HG02885 (cell line): Measurements from ENCODE around the gene GTF2A1L.
A peak's percentile ranks its signal among the peaks of the same experiment; 100 is the strongest.
"Not testable (repeated sequence)": the region's sequence is repeated elsewhere in the genome, so short reads cannot be mapped to it uniquely, and the experiment has no call there.

ENCODE experiments used
- ATAC-seq: cut with Tn5 transposase; IDR thresholded peaks from one replicate; pipeline ENCODE4 v1.9.1; 2021; ENCODE audit warnings: mild to moderate bottlenecking; ENCODE audit not compliant: unreplicated experiment, poor library complexity

GTF2A1L gene

DNA sequence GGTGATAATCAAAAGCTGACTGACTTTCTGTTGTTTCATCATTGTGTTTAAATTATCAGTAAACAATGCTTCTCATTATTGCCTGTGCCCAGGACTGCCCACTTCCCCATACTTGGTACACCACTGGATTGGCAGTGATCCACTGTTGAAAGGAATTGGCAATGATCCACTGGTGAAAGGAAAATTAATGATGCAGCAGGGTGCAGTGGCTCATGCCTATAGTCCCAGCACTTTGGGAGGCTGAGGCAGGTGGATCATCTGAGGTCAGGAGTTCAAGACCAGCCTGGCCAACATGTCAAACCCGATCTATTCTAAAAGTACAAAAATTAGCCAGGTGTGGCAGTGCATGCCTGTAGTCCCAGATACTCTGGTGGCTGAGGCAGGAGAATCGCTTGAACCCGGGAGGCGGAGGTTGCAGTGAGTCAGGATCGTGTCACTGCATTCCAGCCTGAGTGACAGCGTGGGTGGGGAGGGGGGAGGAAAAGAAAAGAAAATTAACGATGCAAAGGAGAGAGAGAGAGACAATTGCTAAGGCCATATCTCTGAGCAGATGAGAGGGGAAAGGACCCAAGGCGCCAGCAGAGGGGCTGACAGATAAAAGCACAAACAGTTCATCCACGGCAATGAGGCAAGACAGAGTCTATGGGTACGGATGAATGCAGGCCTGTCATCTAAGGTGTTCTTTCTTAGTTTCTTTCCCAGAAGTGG, 10.2 kb upstream of the GTF2A1L start:
- no peak for ATAC-seq

DNA sequence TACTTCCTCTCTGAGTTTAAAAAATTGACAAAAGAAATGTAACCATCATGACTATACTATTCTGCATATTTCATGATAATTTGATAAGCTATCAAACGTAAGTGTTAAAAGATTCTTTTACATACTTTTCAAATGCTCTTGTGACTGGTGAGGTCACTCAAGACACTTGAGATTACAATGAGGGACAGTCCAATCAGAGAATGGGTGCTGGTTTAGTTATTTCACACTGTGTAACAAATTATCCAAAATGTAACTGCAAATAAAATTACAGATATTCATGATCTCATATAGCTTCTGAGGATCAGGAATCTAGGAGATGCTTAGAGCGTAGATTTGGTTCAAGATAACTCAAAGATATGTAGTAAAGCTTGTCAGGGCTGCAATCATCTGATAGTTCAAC, 4.4 kb upstream of the GTF2A1L start:
- no peak for ATAC-seq

DNA sequence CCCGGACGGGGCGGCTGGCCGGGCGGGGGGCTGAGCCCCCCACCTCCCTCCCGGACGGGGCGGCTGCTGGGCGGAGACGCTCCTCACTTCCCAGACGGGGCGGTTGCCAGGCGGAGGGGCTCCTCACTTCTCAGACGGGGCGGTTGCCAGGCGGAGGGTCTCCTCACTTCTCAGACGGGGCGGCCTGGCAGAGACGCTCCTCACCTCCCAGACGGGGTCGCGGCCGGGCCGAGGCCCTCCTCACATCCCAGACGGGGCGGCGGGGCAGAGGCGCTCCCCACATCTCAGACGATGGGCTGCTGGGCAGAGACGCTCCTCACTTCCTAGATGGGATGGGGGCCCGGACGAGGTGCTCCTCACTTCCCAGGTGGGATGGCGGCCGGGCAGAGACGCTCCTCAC, 3.1 kb upstream of the GTF2A1L start:
- not testable (repeated sequence) for ATAC-seq

DNA sequence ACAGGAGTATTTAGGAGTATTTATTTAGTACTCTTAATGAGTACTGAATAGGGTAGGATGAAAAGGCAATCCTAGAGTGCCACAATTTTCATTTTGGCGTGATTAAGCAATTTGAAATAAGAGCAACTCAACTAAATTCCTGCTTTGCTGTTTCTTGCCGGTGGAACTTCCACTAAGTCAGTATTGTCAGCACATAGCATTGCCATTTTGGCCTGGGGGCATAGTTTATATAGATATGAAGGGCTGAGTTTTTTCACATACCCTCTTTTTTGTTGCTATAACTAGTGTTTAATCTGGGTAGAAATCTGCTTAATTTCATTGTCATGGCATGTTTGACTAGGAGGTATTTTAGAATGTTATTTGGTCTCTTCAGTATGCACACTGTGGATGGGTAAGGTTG, 1.9 kb downstream of the GTF2A1L start:
- no peak for ATAC-seq

DNA sequence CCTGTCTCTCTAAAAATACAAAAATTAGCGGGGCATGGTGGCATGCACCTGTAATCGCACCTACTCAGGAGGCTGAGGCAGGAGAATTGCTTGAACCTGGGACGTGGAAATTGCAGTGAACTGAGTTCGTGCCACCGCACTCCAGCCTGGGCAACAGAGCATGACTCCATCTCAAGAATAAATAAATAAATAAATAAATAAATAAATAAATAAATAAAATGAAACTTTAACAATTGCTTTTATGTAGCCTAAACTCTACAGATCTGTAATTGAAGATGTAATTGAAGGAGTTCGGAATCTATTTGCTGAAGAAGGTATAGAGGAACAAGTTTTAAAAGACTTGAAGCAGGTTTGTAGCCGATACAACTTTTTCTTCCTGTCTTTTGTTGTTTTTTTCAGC, 2.9 kb downstream of the GTF2A1L start:
- no peak for ATAC-seq

DNA sequence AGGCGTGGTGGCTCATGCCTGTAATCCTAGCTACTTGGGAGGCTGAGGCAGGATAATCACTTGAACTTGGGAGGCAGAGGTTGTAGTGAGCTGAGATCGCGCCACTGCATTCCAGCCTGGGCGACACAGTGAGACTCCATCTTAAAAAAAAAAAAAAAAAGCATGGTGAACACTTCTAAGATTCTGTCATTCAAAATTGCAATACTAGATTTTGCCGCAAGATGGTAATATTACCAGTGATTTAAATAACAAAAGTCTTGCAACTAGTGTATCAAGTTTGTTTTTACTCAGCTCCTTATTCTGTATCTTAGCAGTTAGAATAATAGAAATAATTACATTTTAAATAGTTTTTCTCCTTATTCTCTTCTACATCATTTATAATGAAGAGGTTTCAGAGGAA, 5.0 kb downstream of the GTF2A1L start:
- ATAC-seq, result not testable (repeated sequence)

DNA sequence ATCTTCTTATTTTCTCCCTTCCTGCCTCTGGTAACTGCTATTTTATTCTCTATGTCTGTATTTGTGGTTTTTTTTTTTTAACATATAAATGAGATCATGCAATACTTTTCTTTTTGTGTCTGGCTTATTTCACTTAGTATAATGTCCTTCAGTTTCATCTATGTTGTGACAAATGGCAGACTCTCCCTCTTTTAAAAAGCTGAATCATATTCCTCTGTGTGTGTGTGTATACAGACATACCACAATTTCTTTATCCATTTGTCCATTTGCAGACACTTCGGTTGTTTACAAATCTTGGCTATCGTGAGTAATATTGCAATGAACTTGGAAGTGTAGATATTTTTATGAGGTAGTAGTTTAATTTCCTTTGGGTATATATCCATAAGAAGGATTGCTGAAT, 7.0 kb downstream of the GTF2A1L start:
- ATAC-seq, result no peak

DNA sequence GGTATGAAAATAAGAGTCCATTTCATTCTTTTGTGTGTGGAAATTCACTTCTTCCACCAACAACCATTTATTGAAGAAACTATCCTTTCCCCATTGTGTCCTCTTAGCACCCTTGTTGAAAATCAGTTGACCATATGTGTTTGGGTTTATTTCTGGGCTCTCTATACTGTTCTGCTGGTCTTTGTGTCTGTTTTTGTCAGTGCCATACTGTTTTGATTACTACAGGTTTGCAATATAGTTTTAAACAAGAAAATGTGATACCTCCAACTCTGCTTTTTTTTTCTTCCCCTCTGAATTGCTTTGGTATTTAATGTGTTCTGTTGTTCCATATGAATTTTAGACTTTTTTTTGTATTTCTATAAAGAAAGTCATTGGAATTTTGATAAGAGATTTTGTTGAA, 8.4 kb downstream of the GTF2A1L start:
- ATAC-seq, result no peak

DNA sequence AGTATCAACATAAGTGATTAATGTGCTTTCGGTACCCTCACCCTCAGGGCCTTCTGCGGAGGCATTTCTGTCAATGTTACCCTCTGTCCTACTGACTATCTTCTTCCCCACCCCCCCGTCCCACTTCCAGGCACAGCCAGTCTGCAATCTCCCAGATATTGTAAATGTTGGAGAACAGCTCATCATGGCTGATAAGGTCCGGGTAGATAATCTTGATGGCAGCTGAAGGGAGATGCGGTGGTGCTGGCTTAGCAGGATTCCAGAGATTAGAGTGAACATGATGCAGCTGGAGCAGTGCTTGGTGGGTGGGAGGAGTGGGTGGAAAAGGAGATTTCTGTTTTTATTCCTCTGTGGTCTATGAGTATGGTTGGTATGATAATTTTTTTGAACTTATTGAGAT, 15.5 kb downstream of the GTF2A1L start:
- no peak for ATAC-seq

DNA sequence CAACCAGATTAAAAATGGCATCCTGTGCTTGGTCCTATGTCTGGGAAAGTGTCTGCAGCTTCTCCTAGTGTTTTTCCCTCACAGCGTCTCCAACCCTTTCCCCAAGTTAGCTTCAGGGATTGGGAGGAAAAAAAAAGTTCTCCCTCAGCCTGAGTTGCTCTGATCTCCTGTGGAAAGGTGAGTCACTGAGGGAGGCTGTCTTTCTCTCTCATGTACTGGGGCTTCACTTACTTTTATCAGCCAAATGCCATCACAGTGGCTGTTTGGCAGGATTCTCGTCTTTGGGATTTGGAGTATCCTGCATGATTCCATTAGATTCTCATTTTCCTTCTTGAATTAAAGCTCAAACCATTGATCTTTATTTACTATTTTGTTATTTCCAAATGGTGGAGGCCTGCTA, 18.1 kb downstream of the GTF2A1L start:
- no peak for ATAC-seq

DNA sequence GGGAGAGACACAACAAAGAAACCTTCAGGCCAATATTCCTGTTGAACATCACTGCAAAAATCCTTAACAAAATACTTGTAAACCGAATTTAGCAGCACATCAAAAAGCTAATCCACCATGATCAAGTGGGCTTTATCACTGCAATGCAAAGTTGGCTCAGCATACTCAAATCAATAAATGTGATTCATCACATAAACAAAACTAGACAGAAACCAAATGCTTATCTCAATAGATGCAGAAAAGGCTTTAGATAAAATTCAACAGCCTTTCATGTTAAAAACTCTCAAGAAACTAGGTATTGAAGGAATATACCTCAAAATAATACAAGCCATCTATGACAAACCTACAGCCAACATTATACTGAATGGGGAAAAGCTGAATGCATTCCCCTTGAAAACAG, 20.6 kb downstream of the GTF2A1L start:
- ATAC-seq, result no peak

DNA sequence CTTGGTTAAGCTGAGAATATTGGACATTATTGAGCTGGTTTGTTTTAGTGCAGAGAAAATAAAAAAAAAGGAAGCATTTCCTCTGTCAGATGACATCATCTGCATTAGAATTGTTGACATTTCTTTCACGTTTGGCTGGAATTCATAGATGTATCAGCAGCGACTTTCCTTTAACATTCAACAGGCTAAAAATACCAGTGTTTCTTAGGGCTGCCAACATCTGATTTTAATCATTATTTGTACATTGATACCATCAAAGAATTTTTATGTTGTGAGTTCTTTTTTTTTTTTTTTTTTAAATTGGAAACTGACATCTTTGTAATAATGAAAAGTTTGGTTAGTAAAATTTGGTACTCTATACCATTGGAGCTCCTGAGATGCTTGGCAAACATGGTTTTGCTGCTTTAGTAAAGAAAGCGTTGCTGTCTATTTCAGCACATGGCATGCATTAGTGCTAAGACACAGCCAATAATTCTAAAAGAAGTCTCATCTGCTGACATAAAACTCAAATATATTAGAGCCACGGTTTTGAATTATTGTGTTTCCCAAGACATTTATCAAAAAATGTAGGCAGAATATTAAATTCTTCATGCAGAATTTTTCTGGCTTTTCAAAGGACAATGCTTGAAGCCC, 33.6 kb downstream of the GTF2A1L start:
- ATAC-seq, result no peak

DNA sequence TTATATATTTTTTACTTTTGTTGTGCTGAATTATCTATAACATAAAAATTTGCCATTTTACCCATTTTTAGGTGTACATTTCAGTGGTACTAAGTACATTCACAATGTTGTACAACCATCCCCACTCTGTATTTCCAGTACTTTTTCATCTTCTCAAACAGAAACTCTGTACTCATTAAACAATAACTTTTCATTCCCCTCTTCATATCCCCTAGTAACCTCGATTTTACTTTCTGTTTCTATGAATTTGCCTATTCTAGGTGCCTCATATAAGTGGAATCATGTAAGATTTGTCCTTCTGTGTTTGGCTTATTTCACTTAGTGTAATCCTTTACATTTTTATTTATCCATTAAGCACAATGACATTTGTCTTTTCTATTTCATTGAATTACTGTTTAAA, 51.3 kb downstream of the GTF2A1L start:
- ATAC-seq, result no peak

DNA sequence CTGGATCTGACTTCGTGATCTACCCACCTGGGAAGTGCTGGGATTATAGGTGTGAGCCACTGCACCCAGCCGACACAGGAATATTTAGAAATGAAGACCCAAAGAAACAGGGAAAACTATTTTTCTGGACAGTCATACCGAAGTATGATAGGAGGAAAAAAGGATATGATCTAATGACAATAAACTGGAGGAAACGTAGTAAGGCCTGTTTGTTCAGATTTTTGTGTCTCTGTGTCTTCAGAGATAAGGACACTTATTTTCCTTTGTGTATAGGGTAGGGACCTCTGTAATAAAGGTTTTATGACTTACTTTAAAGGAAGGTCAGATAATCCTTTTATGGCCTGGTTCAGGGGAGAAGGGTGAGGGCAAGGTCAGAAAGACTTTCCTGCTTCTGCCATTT, 55.9 kb downstream of the GTF2A1L start:
- ATAC-seq, result no peak

DNA sequence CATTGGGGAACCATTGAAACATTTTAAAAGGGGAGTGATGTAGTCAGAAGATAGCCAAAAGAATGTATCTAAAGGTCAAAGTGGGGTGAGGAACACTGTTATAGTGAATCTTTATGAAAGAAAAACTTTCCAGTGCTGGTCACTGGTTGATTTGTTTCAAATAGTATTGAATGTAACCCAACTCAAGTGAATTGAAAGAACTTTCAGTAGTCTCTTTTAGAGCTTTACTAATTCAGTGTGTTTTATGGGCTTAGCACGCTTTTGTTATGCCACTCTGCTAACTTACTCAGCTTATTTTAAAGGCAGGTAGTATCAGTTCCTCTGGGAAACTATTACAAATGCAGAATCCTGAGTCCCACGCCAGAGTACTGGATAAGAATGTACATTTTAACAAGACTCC, 57.3 kb downstream of the GTF2A1L start:
- peak; percentile 46 for ATAC-seq

DNA sequence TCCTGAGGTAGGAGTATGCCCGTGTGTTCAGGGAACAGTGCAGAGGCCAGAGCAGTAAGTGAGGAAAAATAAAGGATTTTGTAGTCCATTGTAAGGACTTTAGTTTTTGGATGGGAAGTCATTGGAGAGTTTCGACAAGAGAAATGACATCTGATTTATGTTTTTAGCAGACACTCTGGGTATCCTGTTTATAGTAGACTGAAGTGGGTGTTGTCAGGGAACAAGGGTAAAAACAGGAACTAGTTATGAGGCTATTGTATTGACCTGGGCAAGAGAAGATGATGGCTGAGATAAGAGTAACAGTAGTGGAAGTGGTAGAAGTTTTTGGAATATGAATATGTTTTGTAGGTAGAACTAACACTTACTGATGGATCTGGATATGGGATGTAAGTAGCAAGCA, 59.8 kb downstream of the GTF2A1L start:
- ATAC-seq, result no peak

DNA sequence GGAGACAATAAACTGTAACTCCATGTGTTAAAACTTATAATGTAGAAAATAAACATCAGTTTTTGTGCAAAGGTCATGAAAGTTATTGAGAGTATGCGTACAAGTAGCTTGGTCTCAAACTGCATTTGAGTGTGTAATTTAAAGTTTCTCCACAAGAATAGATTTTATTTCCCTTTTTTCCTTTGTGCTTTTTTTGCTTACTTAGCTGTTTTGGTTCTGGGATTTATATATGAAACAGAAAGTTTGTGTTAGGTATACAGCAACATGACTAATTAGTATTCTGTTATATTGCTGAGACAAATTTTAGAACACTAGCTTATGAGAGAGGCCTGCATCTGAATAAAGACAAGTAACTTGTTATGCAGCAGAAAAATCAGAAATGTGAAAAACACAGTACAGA, 67.5 kb downstream of the GTF2A1L start:
- no peak for ATAC-seq

DNA sequence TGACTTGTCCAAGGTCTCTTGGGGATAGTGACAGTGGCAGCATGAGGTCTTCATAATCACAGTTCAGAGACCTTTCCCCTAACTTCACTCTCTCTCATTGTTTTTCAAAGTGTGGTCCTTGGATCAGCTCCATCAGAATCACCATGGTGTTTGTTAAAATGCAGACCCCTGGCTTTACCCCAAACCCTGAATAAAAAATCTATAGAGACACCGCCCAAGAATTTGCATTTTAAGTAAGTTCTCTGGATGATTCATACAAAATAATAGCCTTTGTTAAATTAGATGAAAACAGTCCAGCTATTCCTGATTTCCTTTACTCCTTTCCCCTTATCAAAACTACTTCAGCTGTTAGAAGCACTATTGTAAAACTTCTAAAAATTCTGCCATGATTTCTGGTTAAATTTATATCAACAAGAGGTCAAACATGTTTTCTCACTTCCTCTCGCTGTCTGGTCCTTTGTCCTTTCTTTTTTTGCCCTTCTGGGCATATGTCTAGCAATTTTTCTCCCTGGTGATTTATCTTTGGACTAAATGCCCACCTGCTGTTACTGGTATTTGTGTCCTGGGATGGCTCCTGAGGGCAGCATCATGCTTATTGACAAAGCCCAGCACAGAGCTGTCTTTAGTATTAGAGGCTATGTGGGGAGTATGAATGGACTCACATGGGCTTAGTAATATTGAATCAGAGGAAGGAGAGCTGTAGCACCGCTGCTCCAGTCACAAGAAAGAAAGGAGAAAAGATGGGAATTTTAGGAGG, 74.5 kb downstream of the GTF2A1L start:
- no peak for ATAC-seq

DNA sequence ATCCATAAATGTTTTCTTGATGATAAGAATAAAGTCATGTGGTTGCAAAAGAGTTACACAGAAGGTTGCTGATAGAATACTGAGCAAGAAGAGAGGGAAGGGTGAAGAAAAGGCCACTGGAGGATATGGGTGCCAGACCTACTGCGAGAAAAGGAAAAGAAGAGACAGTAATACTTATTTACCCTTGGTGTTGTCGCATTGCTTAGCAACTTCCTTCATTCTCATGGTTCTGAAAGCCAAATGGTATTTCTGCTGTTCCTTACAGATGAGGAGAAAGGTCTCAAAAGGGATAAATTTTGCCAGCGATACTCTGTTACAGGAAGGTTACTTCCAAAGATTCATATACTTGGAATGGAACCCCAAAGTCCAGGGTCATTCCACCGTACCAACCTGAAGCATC, 75.4 kb downstream of the GTF2A1L start:
- ATAC-seq, result no peak

DNA sequence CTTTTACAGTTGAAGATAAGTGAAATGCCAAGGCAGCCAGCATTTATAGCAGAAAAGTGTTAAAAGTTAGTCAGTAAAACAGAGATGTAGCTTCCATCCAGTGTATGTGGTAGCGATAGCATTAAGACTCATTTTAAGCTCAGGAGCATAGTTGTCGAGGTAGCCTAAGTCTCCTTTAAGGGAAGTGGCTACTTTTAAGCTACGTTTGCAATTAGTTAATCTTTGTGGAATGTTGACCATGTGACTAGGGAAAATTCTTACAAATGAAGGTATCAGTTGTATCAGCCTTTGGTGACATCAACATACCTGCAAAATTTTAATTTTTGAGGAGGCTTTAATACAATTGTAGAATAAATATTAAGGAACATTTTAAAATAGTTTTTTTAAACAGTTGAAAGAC, 76.0 kb downstream of the GTF2A1L start:
- ATAC-seq, result no peak

DNA sequence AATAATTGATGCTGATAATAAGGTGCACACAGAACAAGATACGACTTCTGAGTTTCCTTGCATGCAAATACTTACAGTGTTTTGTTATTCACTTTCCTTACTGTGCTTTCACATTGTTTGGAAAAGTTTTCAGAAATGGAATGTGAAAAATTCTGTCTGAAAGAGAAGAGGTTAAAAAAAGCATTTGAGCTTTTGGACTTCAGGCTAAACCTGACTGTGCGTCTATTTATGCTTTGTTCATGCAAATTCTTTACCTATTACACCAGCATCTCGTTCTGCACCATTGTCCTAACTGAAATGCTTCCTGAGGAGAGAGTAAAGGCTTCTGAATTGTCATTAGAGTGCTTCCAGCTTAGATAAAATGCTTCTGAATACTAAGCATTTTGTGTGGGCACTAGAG, 76.5 kb downstream of the GTF2A1L start:
- no peak for ATAC-seq

DNA sequence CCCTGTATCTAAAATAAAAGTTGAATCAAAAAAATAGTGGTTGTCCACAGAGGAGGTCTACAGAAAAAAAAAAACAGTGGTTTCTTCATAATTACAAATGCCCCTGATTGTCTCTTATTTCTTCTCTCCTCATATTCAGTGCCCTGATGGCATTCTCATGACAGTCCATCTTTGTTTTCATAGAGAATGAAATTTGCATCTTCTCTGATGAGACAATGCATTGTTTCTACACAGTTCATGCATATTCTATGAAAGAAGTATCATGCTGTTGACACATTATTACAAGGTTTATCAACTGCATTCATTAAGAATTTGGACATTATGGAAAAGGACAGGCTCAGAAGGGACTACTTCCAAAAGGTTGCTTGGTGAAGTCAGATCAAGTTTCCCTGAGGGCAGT, 78.3 kb downstream of the GTF2A1L start:
- ATAC-seq, result no peak
